Chondrocyte (in vitro differentiated cells): ENCODE measurements around the gene C19orf81. TPM values are rescaled to one million over a fixed set of nuclear protein-coding genes. Genes with fewer than 3 reads are reported as not detected.

Source experiments
- DNase-seq: peaks from one replicate; pipeline ENCODE4 v3.0.0; 2021; ENCODE audit warnings: mixed read lengths, low spot score
- H3K27ac Mint-ChIP-seq: one replicate; pipeline ENCODE4 v1.8.0; 2021; ENCODE audit warnings: mild to moderate bottlenecking, moderate library complexity, mixed read lengths; ENCODE audit not compliant: unreplicated experiment
- H3K27me3 Mint-ChIP-seq: 2 replicates; pipeline ENCODE4 v1.8.0; 2021; ENCODE audit warnings: low read depth, mixed read lengths
- H3K36me3 Mint-ChIP-seq: 2 replicates; pipeline ENCODE4 v1.8.0; 2021; ENCODE audit warnings: low read depth, mixed read lengths
- H3K4me1 Mint-ChIP-seq: 2 replicates; pipeline ENCODE4 v1.8.0; 2021; ENCODE audit warnings: low read depth, mild to moderate bottlenecking, mixed read lengths
- H3K4me3 Mint-ChIP-seq: one replicate; pipeline ENCODE4 v1.8.0; 2021; ENCODE audit warnings: mild to moderate bottlenecking, moderate library complexity, mixed read lengths; ENCODE audit not compliant: unreplicated experiment
- H3K9me3 Mint-ChIP-seq: 2 replicates; pipeline ENCODE4 v1.8.0; 2021; ENCODE audit warnings: low read depth, mixed read lengths
- CTCF ChIP-seq: fragments of 200-600 bp; sonication (generic); IDR thresholded peaks from 2 replicates; pipeline ENCODE4 v1.5.0; 2021; ENCODE audit warnings: antibody characterized with exemption, mild to moderate bottlenecking, moderate library complexity
- total RNA-seq: library from RNA; stranded (reverse); gene quantifications from 3 replicates; pipeline ENCODE4 v1.2.1, GENCODE V29; 2021

Gene C19orf81
- total RNA-seq, 1 donor from 2014 or later, result 4.3 TPM

GRCh38 chr19:50708179-50708879 lies 59.1 kb downstream of the C19orf81 start:
- Mint-ChIP-seq H3K9me3 (no peaks in the 10 kb centered on the region), H3K27ac (no peak overlapping the region), H3K27me3 (peaks cover 42% of the 10 kb centered on the region), H3K4me3 (no peak overlapping the region), H3K36me3 (no peaks in the 10 kb centered on the region), H3K4me1 (no peaks in the 10 kb centered on the region)
- no peak for TF ChIP-seq CTCF
- no peak for DNase-seq

Other genes with a start within 250 kb of the C19orf81 start
- gene SPIB, start 230.5 kb upstream of the C19orf81 start, total RNA-seq, result not detected in 3 replicates
- gene MYBPC2, start 216.6 kb upstream of the C19orf81 start, total RNA-seq, result not detected in 3 replicates
- 132 to 144 TPM (median 144 TPM) in 3 replicates for gene EMC10, start 172.9 kb upstream of the C19orf81 start, total RNA-seq
- gene GARIN5A, start 172.6 kb upstream of the C19orf81 start, total RNA-seq, result 1.7 to 2.1 TPM (median 1.9 TPM) in 3 replicates
- gene JOSD2, start 138.3 kb upstream of the C19orf81 start, total RNA-seq, result 42.5 to 44.7 TPM (median 43.1 TPM) in 3 replicates
- not detected in 3 replicates for gene ASPDH, start 135.5 kb upstream of the C19orf81 start, total RNA-seq
- gene LRRC4B, start 81.0 kb upstream of the C19orf81 start, total RNA-seq, result 0.31 to 1.2 TPM (median 0.52 TPM) in 3 replicates
- 0.28 to 0.77 TPM (median 0.47 TPM) in 3 replicates for gene SYT3, start 9.6 kb upstream of the C19orf81 start, total RNA-seq
- gene SHANK1, start 70.4 kb downstream of the C19orf81 start, total RNA-seq, result 0.27 to 0.65 TPM (median 0.41 TPM) in 3 replicates
- 2.9 to 5.4 TPM (median 5.1 TPM) in 3 replicates for gene CLEC11A, start 73.9 kb downstream of the C19orf81 start, total RNA-seq
- gene GPR32, start 121.0 kb downstream of the C19orf81 start, total RNA-seq, result not detected in 3 replicates
- gene ACP4, start 141.0 kb downstream of the C19orf81 start, total RNA-seq, result not detected in 3 replicates
- not detected in 3 replicates for gene KLK1, start 174.3 kb downstream of the C19orf81 start, total RNA-seq
- not detected in 3 replicates for gene KLK15, start 184.1 kb downstream of the C19orf81 start, total RNA-seq
- gene KLK3, start 205.5 kb downstream of the C19orf81 start, total RNA-seq, result not detected in 3 replicates
- gene KLK2, start 224.0 kb downstream of the C19orf81 start, total RNA-seq, result not detected in 3 replicates